Ectodermal cell (in vitro differentiated cells): ENCODE measurements around the gene APCDD1L. TPM values are rescaled to one million over a fixed set of nuclear protein-coding genes. Genes with fewer than 3 reads are reported as not detected.

Experiments used
- H3K27ac ChIP-seq: 2 replicates; pipeline ENCODE4 v1.7.0; 2013; ENCODE audit warnings: mild to moderate bottlenecking, low read depth, low read length; ENCODE audit not compliant: insufficient read depth, poor library complexity, severe bottlenecking
- H3K27me3 ChIP-seq: 2 replicates; pipeline ENCODE4 v1.7.0; 2013; ENCODE audit warnings: mild to moderate bottlenecking, low read length; ENCODE audit not compliant: insufficient read depth, control insufficient read depth, poor library complexity, severe bottlenecking
- H3K36me3 ChIP-seq: one replicate; pipeline ENCODE4 v1.7.0; 2013; ENCODE audit warnings: low read length; ENCODE audit not compliant: control insufficient read depth, insufficient read depth
- H3K4me1 ChIP-seq: one replicate; pipeline ENCODE4 v1.7.0; 2013; ENCODE audit warnings: low read length; ENCODE audit not compliant: control insufficient read depth, insufficient read depth
- H3K4me3 ChIP-seq: 2 replicates; pipeline ENCODE4 v1.7.0; 2013; ENCODE audit warnings: low read depth, low read length, control low read depth; ENCODE audit not compliant: insufficient read depth
- H3K9me3 ChIP-seq: 2 replicates; pipeline ENCODE4 v1.7.0; 2013; ENCODE audit warnings: mild to moderate bottlenecking, low read length, moderate library complexity; ENCODE audit not compliant: control insufficient read depth
- WGBS, 2 experiments: methylation state at CpG; one replicate each; pipeline ENCODE4 v1.1.7; 2013; ENCODE audit warnings: missing lambda C conversion rate in 2 of 2; 5-methylcytosine and 5-hydroxymethylcytosine counted together
- polyA plus RNA-seq, 4 experiments: library from polyadenylated mRNA; stranded (reverse); fragments of 50-300 nt; gene quantifications; one replicate each; pipeline ENCODE4 v1.2.3, GENCODE V29; 2013

Gene APCDD1L
- 0.11 TPM for polyA plus RNA-seq (2013, experiment 1 of 4)
- polyA plus RNA-seq (2013, experiment 2 of 4): 0.30 TPM
- 0.69 TPM for polyA plus RNA-seq (2013, experiment 3 of 4)
- 0.24 TPM for polyA plus RNA-seq (2013, experiment 4 of 4)

DNA sequence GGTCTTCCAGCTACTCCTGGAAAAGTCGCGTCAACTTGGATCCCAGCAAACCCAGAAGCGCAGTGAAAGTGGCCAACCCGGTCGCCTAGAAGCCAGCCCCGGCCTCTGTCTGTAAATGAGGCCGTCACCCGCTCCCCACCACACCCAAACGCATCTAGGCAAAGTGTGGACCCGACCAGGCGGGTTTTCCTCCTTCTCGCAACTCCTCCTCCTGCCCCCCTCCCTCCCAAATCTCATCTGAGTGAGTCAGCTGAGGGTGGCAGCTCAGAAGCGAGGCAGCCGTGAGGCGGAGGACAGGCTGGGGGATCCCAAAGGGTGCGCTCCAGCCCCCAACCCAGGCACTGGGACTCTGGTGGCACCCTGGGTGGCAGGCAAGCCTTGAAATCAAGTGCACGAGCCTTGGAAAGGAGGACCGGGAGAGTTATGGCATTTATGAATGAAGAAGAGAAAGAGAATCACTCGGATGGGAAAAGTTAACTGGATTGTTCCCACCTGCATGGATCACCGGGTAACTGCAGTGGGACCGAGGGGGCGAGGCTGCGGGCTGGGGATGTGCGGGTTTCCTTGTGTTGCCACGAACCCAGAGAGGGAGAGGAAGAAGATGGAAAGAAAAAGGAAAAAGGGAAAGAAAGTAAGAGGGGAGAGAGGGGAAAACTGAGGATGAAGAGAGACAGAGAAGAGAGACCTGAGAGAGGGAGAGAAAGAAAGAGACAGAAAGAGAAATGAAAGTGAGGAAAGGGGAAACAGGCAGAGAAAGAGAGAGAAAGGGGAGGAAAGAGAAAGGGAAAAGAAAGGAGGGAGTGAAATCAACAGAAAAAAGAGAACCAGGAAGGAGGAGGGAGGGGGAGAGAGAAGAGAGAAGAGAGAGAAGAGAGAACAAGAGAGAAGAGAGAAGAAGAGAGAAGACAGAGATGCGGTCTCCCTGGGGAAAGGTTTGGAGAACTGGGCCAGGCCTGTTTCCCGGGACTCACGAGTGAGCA, at the start of gene APCDD1L:
Gene APCDD1L (minus strand): TSS at position 167 of the 980 bp plus-strand sequence. CDS start 692 bp downstream, outside the sequence.
- no peaks in the 10 kb centered on the region for H3K9me3 ChIP-seq
- WGBS, 2 experiments: 24 to 25% methylated on average over 27 of the region's 28 CpGs
- H3K27me3 ChIP-seq: peaks cover 54% of the 10 kb centered on the region
- H3K27ac ChIP-seq: no peak within 1 kb of the TSS
- peak within 1 kb of the TSS; percentile 30 for H3K4me3 ChIP-seq
- H3K36me3 ChIP-seq: no peaks in the 10 kb centered on the region
- peaks cover 16% of the 10 kb centered on the region for H3K4me1 ChIP-seq

DNA sequence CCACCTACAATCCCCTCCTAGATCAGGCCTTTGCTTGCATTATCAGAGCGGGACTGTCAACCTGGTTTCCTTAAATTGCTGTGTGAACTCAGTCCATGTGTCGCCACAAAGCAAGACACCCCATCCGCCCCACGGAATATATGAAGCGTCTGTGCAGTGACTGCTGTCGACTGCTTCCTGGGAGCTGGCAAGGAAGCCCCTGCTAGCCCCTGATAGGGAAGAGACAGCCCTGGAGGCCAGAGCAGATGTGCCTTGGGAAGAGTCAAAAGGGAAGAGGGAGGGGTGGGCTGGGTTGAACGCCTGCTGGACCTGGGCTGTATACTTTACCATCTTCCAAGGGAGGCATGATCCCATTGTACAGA, 44.1 kb upstream of the APCDD1L start:
- Histone ChIP-seq H3K4me3 (no peak overlapping the region), H3K9me3 (no peaks in the 10 kb centered on the region), H3K4me1 (no peaks in the 10 kb centered on the region), H3K36me3 (no peaks in the 10 kb centered on the region), H3K27me3 (no peaks in the 10 kb centered on the region), H3K27ac (no peak overlapping the region)
- 95 to 96% methylated on average over 7 of the region's 7 CpGs for WGBS, 2 experiments

DNA sequence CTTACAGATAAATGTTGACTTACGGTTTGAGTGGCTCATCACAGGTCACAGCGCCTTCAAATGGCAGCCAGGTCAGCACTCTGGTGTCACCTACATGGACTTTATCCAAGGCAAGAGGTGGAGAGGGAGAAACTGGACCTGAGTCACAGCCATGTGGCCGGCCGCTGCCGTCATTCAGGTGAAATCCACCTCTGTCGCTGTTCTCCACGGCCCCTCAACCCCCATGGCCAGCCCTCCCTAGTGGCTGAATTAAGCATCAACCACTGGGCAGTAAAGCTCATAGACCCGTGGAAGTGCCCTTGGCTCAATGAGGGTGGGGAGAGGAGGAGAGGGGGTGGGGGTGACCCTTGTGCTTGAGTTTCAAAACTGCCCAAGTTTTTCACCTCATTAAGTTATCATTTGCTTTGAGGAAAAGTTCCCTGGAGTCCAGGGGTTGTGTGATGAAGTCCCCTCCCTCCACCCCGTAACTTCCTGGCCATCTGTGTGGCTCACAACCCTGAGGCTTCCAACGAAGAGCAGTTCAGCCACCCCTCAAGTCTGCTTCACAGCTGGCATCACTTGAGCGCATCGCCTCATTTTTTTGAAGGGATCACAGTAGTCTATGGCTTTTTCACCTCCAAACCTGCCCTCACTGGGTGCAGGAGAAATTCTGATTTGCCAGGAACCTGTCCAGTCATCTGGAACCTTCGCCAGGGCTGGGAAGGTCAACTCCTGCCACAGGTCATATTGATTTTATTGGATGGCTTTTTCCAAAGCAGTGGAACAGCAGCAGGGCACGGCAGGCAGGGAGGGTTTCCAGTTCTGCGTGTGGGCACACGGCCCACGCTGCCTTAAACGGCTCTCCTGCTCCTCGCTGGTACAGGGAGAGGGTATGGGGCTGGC, 43.5 kb upstream of the APCDD1L start:
- H3K9me3 ChIP-seq: no peaks in the 10 kb centered on the region
- no peak overlapping the region for H3K27ac ChIP-seq
- no peak overlapping the region for H3K4me3 ChIP-seq
- no peaks in the 10 kb centered on the region for H3K36me3 ChIP-seq
- H3K27me3 ChIP-seq: no peaks in the 10 kb centered on the region
- WGBS, 2 experiments: 88 to 89% methylated on average over 19 of the region's 19 CpGs
- no peaks in the 10 kb centered on the region for H3K4me1 ChIP-seq

DNA sequence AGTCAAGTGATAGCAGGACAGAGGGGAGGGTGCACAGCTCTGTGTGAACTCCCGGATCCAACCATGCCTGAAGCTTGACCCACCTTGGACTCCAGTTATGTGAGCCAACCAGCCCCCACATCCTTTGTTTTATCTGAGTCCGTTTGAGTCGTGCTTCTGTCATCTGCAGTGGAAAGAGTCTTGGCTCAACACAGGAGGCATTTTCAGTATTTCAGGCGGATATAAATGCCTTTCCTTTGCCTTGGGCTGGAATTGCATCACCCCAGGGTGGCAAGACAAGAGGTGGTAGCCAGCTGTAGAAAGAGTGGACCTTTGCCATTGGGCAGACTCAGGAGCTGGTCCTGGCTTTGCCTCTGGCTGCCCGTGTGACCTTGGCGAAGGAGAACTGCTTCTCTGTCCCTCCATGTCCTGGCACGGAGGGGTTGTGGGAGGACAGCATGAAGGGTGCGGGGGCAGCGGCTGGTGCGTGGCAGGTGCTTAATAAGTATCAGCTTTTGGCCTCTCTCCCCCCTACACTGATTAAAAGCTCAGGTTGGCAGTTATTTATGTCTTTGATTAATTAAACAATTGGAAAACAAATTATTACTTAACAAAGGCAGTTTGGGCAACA, 42.6 kb upstream of the APCDD1L start:
- Histone ChIP-seq H3K9me3 (no peaks in the 10 kb centered on the region), H3K36me3 (no peaks in the 10 kb centered on the region), H3K27ac (no peak overlapping the region), H3K27me3 (no peaks in the 10 kb centered on the region), H3K4me3 (no peak overlapping the region), H3K4me1 (no peaks in the 10 kb centered on the region)
- 92 to 96% methylated on average over 9 to 10 of the region's 10 CpGs for WGBS, 2 experiments

DNA sequence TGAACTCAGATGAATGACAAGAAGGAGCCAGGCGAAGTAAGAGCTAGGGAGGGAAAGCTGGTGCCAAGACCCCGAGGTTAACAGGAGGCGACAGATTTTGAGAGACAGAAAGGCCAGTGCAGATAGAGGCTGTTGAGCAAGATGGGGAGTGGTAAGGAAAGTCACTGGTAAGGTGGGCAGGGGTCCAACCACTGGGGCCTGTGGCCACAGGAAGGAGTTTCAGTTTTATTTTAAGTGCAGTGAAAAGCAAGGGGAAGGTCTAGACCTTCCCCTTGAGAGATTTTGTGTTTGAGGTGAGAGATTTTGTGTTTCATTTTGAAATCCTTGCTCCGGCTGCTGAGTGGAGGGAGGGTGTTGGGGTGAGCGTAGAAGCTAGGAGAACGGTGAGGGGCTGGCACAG, 41.8 kb upstream of the APCDD1L start:
- Histone ChIP-seq H3K9me3 (no peaks in the 10 kb centered on the region), H3K4me1 (no peaks in the 10 kb centered on the region)
- 94 to 95% methylated on average over 6 of the region's 6 CpGs for WGBS, 2 experiments

DNA sequence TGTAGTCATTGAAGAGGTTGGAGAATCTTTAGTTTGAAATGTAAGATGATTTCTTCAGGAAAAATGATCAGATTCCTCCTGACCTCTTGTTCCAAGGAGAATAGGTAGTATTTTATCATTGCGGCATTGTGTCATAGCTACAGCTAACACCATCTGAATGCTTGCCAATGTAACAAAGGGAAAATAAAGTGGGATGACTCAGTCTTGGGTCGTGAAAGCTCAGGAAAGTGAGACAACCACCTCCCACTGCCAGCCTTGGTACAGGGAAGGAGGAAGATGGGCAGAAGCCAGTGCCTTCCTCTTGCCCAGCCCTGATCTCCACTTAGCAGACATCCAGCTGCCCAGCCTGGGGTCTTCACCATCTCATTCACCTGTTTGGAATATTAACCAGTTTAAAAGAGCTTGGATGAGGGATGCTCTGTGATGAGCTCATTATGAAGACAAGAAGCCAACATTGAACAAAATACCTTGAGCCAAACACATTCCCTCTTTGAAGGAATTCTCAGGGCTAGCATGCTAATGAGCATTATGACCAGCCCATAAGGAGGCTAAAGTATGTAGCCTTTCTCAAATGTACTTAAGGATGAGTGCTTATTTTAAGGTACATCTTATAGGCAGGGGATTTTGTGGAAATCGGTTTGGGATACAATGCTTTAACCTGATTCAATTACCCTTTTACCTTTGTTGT, 40.0 kb upstream of the APCDD1L start:
- Histone ChIP-seq H3K9me3 (no peaks in the 10 kb centered on the region), H3K36me3 (no peaks in the 10 kb centered on the region), H3K27ac (no peak overlapping the region), H3K4me3 (no peak overlapping the region), H3K27me3 (no peaks in the 10 kb centered on the region), H3K4me1 (no peaks in the 10 kb centered on the region)
- WGBS, 2 experiments: 85 to 92% methylated on average over 3 of the region's 3 CpGs

More for the DNA sequence above, 41.8 kb upstream of the APCDD1L start:
- Histone ChIP-seq H3K27ac (no peak overlapping the region), H3K4me3 (no peak overlapping the region), H3K27me3 (no peaks in the 10 kb centered on the region), H3K36me3 (no peaks in the 10 kb centered on the region)

DNA sequence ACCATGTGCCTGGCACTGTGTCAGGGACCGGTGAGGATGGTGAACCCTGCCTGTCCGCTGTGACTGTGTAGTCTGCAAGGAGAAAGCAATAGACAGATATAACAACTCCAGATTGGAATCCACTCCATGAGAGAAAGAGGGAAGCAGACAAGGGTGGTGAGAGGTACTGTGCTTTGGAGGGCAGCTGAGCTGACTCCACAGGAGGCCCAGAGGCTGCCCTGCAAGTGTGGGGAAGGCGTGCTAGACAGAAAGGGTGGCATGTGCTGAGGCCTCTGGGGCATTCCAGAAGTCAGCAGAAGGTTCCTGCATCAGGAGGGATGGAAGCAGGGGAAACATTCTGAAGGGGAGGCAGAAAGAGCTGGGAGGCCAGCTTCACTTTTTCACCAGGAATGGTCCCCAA, 39.3 kb upstream of the APCDD1L start:
- Histone ChIP-seq H3K4me1 (peaks cover 5% of the 10 kb centered on the region), H3K36me3 (no peaks in the 10 kb centered on the region), H3K4me3 (no peak overlapping the region), H3K27ac (no peak overlapping the region), H3K9me3 (no peaks in the 10 kb centered on the region), H3K27me3 (no peaks in the 10 kb centered on the region)
- WGBS, 2 experiments: 94 to 98% methylated on average over 3 of the region's 3 CpGs

DNA sequence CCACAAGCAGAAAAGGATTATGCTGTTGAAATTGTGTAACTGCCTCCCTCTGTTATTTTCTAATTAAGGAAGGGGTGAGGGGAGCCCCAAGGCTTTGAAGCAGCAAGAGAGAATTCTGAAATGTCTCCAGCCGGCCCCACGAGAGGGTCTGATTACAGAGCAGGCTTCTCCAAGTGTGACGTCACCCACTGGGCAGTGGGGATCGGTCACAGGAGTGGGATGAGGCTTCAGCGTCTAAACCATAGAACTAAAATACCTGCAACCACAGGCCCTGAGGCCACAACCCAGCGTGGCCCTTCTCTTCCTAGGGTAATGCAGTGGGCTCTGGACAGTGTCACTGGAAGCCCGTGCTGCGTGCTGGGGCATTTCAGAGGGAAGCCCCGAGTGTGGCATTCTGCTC, 38.6 kb upstream of the APCDD1L start:
- no peaks in the 10 kb centered on the region for H3K27me3 ChIP-seq
- 81% methylated on average over 9 of the region's 9 CpGs for WGBS, 2 experiments
- H3K4me3 ChIP-seq: no peak overlapping the region
- H3K4me1 ChIP-seq: peaks cover 5% of the 10 kb centered on the region
- H3K36me3 ChIP-seq: no peaks in the 10 kb centered on the region
- no peaks in the 10 kb centered on the region for H3K9me3 ChIP-seq
- no peak overlapping the region for H3K27ac ChIP-seq

DNA sequence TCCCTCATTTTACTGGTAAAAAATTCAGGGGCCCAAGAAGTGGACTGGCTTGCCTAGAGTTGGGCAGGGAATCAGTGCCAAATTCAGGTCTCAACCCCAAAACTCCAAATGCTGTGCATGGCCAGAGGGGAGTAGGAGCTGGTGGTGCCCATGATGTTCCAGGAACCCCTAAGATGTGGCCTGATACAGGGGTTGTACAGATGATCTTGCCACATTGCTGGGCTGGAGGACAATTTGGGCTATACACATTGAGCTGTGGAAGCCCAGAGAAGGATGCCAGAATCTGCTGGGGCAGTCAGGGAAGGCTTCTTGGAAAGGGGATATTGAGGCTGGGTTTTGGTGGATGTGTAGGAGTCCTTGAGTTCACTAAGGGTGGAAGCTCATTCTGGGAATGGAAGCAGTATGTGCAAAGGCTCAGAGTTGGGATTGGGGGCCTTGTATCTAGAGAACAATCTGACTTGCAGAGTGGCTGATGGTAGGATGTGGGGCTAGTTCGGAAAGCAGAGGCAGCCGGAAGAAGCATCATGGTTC, 38.0 kb upstream of the APCDD1L start:
- H3K4me1 ChIP-seq: peaks cover 5% of the 10 kb centered on the region
- WGBS, 2 experiments: 87% methylated on average over 2 of the region's 2 CpGs
- no peaks in the 10 kb centered on the region for H3K27me3 ChIP-seq
- H3K4me3 ChIP-seq: no peak overlapping the region
- H3K9me3 ChIP-seq: no peaks in the 10 kb centered on the region
- no peak overlapping the region for H3K27ac ChIP-seq
- H3K36me3 ChIP-seq: no peaks in the 10 kb centered on the region
